ENCODE measurements around the gene RASGEF1B. TPM values are rescaled to one million over a fixed set of nuclear protein-coding genes. Genes with fewer than 3 reads are reported as not detected.

RASGEF1B gene
- total and polyA plus RNA-seq, 12 donors, result 1.3 to 8.1 (median 3.4) TPM

GRCh38 chr4:81516241-81516640, 44.5 kb upstream of the RASGEF1B start:
- intact Hi-C loops (cut with DNase I), result no loop called here
- Histone ChIP-seq H3K36me3 (no peaks in the 10 kb centered on the region), H3K4me1 (peaks cover 0 to 7% (median 0%) of the 10 kb centered on the region in 9 donors), H3K9me3 (no peaks in the 10 kb centered on the region), H3K27ac (no peak overlapping the region), H3K4me3 (no peak overlapping the region), H3K27me3 (no peaks in the 10 kb centered on the region)
- DNase-seq (no peak), ATAC-seq (no peak)
- TF ChIP-seq CTCF (IDR thresholded peaks at IDR 0.05), result no peak
- 92 to 98% methylated on average over 6 of the region's 6 CpGs for WGBS, 2 donors

DNA sequence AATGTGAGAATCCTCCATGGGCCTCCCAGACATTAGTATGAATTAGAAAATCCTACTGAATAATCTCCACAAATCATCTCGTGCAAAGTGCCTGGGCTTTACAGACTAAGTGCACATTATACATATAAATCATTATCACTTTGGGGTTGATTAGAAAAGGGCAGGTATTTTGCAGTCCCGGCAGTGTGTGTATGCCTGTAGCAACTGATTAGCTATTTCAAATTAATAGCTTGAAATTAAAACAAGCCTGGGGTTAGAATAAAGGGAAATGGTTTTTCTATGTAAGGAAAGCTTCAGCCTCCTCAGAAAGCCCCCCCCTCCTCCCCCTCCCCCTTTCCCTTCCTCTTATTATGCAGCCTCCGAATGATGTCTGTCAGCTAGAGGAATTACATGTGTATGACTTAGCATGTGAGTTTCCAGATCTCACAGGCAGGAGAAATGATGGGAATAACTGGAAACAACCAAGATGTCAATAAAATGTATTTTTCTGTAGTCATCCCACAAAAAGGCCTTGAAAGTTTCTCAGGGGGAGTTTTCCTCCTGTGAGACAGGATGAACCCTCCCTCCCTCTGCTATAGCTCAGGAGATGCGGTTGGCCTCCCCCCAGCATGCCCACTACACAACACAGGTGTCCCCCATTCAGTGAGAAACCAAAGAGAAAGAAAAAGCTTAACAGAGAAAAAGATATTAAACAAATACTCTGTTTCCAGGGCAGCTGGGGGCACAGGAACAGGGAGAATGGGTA, 41.2 kb upstream of the RASGEF1B start:
- Histone ChIP-seq H3K9me3 (no peaks in the 10 kb centered on the region), H3K4me3 (no peak overlapping the region), H3K27me3 (no peaks in the 10 kb centered on the region), H3K27ac (no peak overlapping the region), H3K4me1 (peaks cover 0 to 24% (median 0%) of the 10 kb centered on the region in 9 donors), H3K36me3 (no peaks in the 10 kb centered on the region)
- WGBS, 2 donors, result 50 to 68% methylated on average over 4 of the region's 4 CpGs
- DNase-seq (no peak), ATAC-seq (no peak)
- intact Hi-C loops (cut with DNase I), result no loop called here
- no peak for TF ChIP-seq CTCF (IDR thresholded peaks at IDR 0.05)

GRCh38 chr4:81512001-81512756, 40.5 kb upstream of the RASGEF1B start:
- H3K27me3 ChIP-seq, result no peaks in the 10 kb centered on the region
- ATAC-seq (no peak), DNase-seq (no peak)
- peaks cover 0 to 26% (median 0%) of the 10 kb centered on the region in 9 donors for H3K4me1 ChIP-seq
- intact Hi-C loops (cut with DNase I), result no loop called here
- TF ChIP-seq CTCF (IDR thresholded peaks at IDR 0.05), result no peak
- H3K36me3 ChIP-seq, result no peaks in the 10 kb centered on the region
- H3K4me3 ChIP-seq, result no peak overlapping the region
- no peaks in the 10 kb centered on the region for H3K9me3 ChIP-seq
- no peak overlapping the region for H3K27ac ChIP-seq
- 68 to 72% methylated on average over 4 of the region's 4 CpGs for WGBS, 2 donors

DNA sequence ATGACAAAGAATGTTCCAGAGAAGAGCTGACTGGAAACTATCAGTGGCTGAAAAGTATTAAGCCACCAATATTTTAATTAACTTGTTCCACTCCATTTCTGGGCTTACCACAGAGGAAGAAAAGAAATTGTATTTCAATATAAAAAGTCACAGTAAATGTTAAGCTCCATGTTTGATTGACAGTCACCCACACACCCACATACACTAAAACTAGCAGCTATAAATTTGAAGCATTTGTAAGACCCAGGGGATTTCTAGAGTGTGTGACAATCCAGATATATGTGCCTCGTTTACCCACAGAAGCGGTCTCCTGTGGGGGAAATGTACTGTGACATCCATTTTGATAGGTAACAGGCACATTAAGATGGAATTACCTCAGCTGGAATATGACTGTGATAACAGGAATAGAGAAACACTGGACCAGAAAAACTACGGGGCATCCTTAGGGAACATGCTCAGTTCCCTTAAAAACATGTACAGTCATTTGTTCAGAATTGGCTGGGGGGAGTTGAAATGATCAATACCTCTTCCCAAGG, 39.0 kb upstream of the RASGEF1B start:
- 74 to 82% methylated on average over 3 of the region's 3 CpGs for WGBS, 2 donors
- H3K36me3 ChIP-seq, result no peaks in the 10 kb centered on the region
- no peak for TF ChIP-seq CTCF (IDR thresholded peaks at IDR 0.05)

More for the DNA sequence above, 39.0 kb upstream of the RASGEF1B start:
- Histone ChIP-seq H3K4me3 (no peak overlapping the region), H3K4me1 (peaks cover 0 to 40% (median 1%) of the 10 kb centered on the region in 9 donors), H3K27me3 (no peaks in the 10 kb centered on the region), H3K27ac (no peak overlapping the region), H3K9me3 (no peaks in the 10 kb centered on the region)
- no peak for DNase-seq
- intact Hi-C loops (cut with DNase I), result no loop called here
- no peak for ATAC-seq
